Lower leg skin (tissue), 3 donors: ENCODE measurements around the gene CNP.

ENCODE experiments used
- POLR2A ChIP-seq, 2 donors: fragments of 450-650 bp; IDR thresholded peaks; one replicate each; pipeline ENCODE4 v1.6.1; 2016 to 2017; ENCODE audit warnings: antibody characterized with exemption in 2 of 2, mild to moderate bottlenecking in 1 of 2, moderate library complexity in 1 of 2
- TF ChIP-seq, protein P1 (sequence below), 3 donors: fragments of 450-650 bp; IDR thresholded peaks; one replicate each; pipeline ENCODE4 v1.5.1; 2016; ENCODE audit warnings: antibody characterized with exemption in 3 of 3, mild to moderate bottlenecking in 3 of 3, moderate library complexity in 2 of 3

DNA sequence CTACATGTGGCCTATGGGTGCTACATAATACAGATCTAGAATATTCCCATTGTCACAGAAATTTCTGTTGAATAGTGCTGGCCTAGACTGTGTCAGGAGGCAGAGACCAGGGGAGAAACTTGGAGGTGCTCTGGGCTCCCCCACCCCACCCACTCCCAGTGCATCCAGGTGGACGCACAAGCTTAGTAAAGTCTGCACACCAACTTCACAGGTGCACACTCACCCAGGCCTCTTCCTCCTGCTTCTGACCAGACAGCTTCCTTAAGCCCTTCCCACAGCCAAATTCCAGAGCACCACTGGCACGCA, 7.6 kb upstream of the CNP start:
- TF ChIP-seq, protein P1, sequence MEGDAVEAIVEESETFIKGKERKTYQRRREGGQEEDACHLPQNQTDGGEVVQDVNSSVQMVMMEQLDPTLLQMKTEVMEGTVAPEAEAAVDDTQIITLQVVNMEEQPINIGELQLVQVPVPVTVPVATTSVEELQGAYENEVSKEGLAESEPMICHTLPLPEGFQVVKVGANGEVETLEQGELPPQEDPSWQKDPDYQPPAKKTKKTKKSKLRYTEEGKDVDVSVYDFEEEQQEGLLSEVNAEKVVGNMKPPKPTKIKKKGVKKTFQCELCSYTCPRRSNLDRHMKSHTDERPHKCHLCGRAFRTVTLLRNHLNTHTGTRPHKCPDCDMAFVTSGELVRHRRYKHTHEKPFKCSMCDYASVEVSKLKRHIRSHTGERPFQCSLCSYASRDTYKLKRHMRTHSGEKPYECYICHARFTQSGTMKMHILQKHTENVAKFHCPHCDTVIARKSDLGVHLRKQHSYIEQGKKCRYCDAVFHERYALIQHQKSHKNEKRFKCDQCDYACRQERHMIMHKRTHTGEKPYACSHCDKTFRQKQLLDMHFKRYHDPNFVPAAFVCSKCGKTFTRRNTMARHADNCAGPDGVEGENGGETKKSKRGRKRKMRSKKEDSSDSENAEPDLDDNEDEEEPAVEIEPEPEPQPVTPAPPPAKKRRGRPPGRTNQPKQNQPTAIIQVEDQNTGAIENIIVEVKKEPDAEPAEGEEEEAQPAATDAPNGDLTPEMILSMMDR (IDR thresholded peaks at IDR 0.05), result no peak
- no peak for TF ChIP-seq POLR2A (IDR thresholded peaks at IDR 0.05)
